ENCODE data around the gene MRPS34. TPM values are rescaled to one million over a fixed set of nuclear protein-coding genes. Genes with fewer than 3 reads are reported as not detected.

The MRPS34 gene
- total RNA-seq, 1 donor from 2014 or later = 70.9 TPM

- H3K4me1 Mint-ChIP-seq (ENCODE audit: unreplicated experiment) = peaks cover 10% of the 10 kb centered on the region
- TF ChIP-seq CTCF (IDR thresholded peaks at IDR 0.05) = no peak
- no peak overlapping the region for H3K4me3 Mint-ChIP-seq (ENCODE audit: unreplicated experiment)
- no peak overlapping the region for H3K27ac Mint-ChIP-seq (ENCODE audit: unreplicated experiment)
- no peaks in the 10 kb centered on the region for H3K9me3 Mint-ChIP-seq (ENCODE audit: unreplicated experiment)
- H3K27me3 Mint-ChIP-seq (ENCODE audit: unreplicated experiment) = no peaks in the 10 kb centered on the region
- DNase-seq (ENCODE audit: extremely low spot score, unreplicated experiment) = no peak
- peaks cover 7% of the 10 kb centered on the region for H3K36me3 Mint-ChIP-seq (ENCODE audit: unreplicated experiment)
Observed at GRCh38 chr16:1819611-1820010, 46.7 kb upstream of the MRPS34 start.

- H3K4me3 Mint-ChIP-seq (ENCODE audit: unreplicated experiment) = no peak overlapping the region
- no peak overlapping the region for H3K27ac Mint-ChIP-seq (ENCODE audit: unreplicated experiment)
- peaks cover 4% of the 10 kb centered on the region for H3K4me1 Mint-ChIP-seq (ENCODE audit: unreplicated experiment)
- H3K27me3 Mint-ChIP-seq (ENCODE audit: unreplicated experiment) = no peaks in the 10 kb centered on the region
- TF ChIP-seq CTCF (IDR thresholded peaks at IDR 0.05) = no peak
- no peak for DNase-seq (ENCODE audit: extremely low spot score, unreplicated experiment)
- H3K36me3 Mint-ChIP-seq (ENCODE audit: unreplicated experiment) = peaks cover 7% of the 10 kb centered on the region
- H3K9me3 Mint-ChIP-seq (ENCODE audit: unreplicated experiment) = no peaks in the 10 kb centered on the region
Observed at GRCh38 chr16:1818873-1819525, 46.1 kb upstream of the MRPS34 start.

GRCh38 chr16:1818204-1818872 lies 45.4 kb upstream of the MRPS34 start:
- no peaks in the 10 kb centered on the region for H3K9me3 Mint-ChIP-seq (ENCODE audit: unreplicated experiment)
- no peaks in the 10 kb centered on the region for H3K4me1 Mint-ChIP-seq (ENCODE audit: unreplicated experiment)
- no peak overlapping the region for H3K4me3 Mint-ChIP-seq (ENCODE audit: unreplicated experiment)
- no peaks in the 10 kb centered on the region for H3K27me3 Mint-ChIP-seq (ENCODE audit: unreplicated experiment)
- no peak overlapping the region for H3K27ac Mint-ChIP-seq (ENCODE audit: unreplicated experiment)
- TF ChIP-seq CTCF (IDR thresholded peaks at IDR 0.05) = no peak
- DNase-seq (ENCODE audit: extremely low spot score, unreplicated experiment) = no peak
- H3K36me3 Mint-ChIP-seq (ENCODE audit: unreplicated experiment) = peaks cover 11% of the 10 kb centered on the region

GRCh38 chr16:1817716-1818115 lies 44.8 kb upstream of the MRPS34 start:
- H3K36me3 Mint-ChIP-seq (ENCODE audit: unreplicated experiment) = peaks cover 13% of the 10 kb centered on the region
- no peaks in the 10 kb centered on the region for H3K27me3 Mint-ChIP-seq (ENCODE audit: unreplicated experiment)

More at GRCh38 chr16:1817716-1818115, 44.8 kb upstream of the MRPS34 start:
- Mint-ChIP-seq H3K27ac (ENCODE audit: unreplicated experiment) (no peak overlapping the region), H3K4me1 (ENCODE audit: unreplicated experiment) (peaks cover 6% of the 10 kb centered on the region), H3K4me3 (ENCODE audit: unreplicated experiment) (no peak overlapping the region), H3K9me3 (ENCODE audit: unreplicated experiment) (no peaks in the 10 kb centered on the region)
- DNase-seq (ENCODE audit: extremely low spot score, unreplicated experiment) = no peak
- no peak for TF ChIP-seq CTCF (IDR thresholded peaks at IDR 0.05)
